ENCODE data around the gene LMAN1.

The LMAN1 gene

GRCh38 chr18:59303656-59304195 lies 55.3 kb downstream of the LMAN1 start:
- DNase-seq (ENCODE audit: low spot score), result no peak

- DNase-seq (ENCODE audit: low spot score), result no peak
Measured at GRCh38 chr18:59303006-59303405, 56.1 kb downstream of the LMAN1 start.

GRCh38 chr18:59301929-59302328 lies 57.1 kb downstream of the LMAN1 start:
- no peak for DNase-seq (ENCODE audit: low spot score)

- no peak for DNase-seq (ENCODE audit: low spot score)
Measured at GRCh38 chr18:59300676-59301285, 58.3 kb downstream of the LMAN1 start.

- no peak for DNase-seq (ENCODE audit: low spot score)
Measured at GRCh38 chr18:59298871-59299270, 60.2 kb downstream of the LMAN1 start.

- DNase-seq (ENCODE audit: low spot score), result no peak
Measured at GRCh38 chr18:59293317-59293716, 65.7 kb downstream of the LMAN1 start.

GRCh38 chr18:59286341-59286740 lies 72.7 kb downstream of the LMAN1 start:
- DNase-seq (ENCODE audit: low spot score), result no peak

GRCh38 chr18:59282341-59282740 lies 76.7 kb downstream of the LMAN1 start:
- DNase-seq (ENCODE audit: low spot score), result no peak

GRCh38 chr18:59279722-59280121 lies 79.3 kb downstream of the LMAN1 start:
- no peak for DNase-seq (ENCODE audit: low spot score)

GRCh38 chr18:59279193-59279592 lies 79.9 kb downstream of the LMAN1 start:
- no peak for DNase-seq (ENCODE audit: low spot score)

GRCh38 chr18:59278793-59279192 lies 80.3 kb downstream of the LMAN1 start:
- DNase-seq (ENCODE audit: low spot score), result no peak
